Thyroid gland (tissue), 4 donors: ENCODE data around the gene KAZN.

Experiments
- CTCF ChIP-seq, 6 experiments: fragments of 200-600 bp in 3 of 6; fragments of 450-650 bp in 3 of 6; sonication (generic) in 3 of 6; IDR thresholded peaks; one replicate each; pipeline ENCODE4 v1.5.1; 2016 to 2019; ENCODE audit warnings: antibody characterized with exemption in 6 of 6, mild to moderate bottlenecking in 2 of 6, inconsistent platforms in 1 of 6, moderate library complexity in 1 of 6
- POLR2A ChIP-seq, 2 donors: fragments of 450-650 bp; IDR thresholded peaks; one replicate each; pipeline ENCODE4 v1.6.1; 2017; ENCODE audit warnings: antibody characterized with exemption in 2 of 2, mild to moderate bottlenecking in 2 of 2, moderate library complexity in 1 of 2

DNA sequence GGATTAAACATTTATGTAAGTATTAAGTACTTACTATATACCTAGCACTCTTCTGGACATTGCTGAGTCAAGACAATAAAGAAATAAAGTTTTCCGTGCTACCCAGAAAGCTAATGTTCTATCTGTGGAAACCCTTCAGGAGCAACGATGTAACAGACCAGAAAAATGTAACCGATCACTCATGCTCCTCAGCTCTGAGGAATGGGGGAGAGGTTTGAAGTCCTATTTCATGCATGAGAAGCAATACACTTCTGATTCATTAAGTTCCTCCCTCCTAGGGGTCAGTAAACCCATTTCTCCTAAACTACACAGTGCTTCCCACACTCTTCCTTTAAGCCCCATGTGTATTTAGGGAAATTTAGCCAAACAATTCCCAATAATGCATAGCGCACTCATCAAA, 25.6 kb upstream of the KAZN start:
- TF ChIP-seq POLR2A (IDR thresholded peaks at IDR 0.05), result no peak
- no peak for TF ChIP-seq CTCF (IDR thresholded peaks at IDR 0.05)
